IMR-90 (cell line): Measurements from ENCODE around the gene OSBP2.

Experiments used
- CEBPB ChIP-seq: IDR thresholded peaks from 2 replicates; pipeline ENCODE4 v1.6.1; 2012; ENCODE audit warnings: low read depth, low read length, improper control_type of control experiment
- FOS ChIP-seq: fragments of 150-350 bp; IDR thresholded peaks from 2 replicates; pipeline ENCODE4 v1.6.1; 2016; ENCODE audit warnings: low read depth, low read length
- MAZ ChIP-seq: IDR thresholded peaks from 2 replicates; pipeline ENCODE4 v1.6.1; 2012; ENCODE audit warnings: low read depth, mild to moderate bottlenecking, low read length, improper control_type of control experiment, moderate library complexity, borderline replicate concordance
- POLR2A ChIP-seq: IDR thresholded peaks from 2 replicates; pipeline ENCODE4 v1.6.1; 2012; ENCODE audit warnings: mild to moderate bottlenecking, low read depth, low read length
- RCOR1 ChIP-seq: IDR thresholded peaks from 2 replicates; pipeline ENCODE4 v1.6.1; 2012; ENCODE audit warnings: mild to moderate bottlenecking, low read length, improper control_type of control experiment; ENCODE audit not compliant: insufficient replicate concordance
- RFX5 ChIP-seq: IDR thresholded peaks from 2 replicates; pipeline ENCODE4 v1.8.0; 2012; ENCODE audit warnings: low read depth, mild to moderate bottlenecking, low read length, moderate library complexity
- SMC3 ChIP-seq: fragments of 150-350 bp; IDR thresholded peaks from 2 replicates; pipeline ENCODE4 v1.6.1; 2016; ENCODE audit warnings: low read depth, mild to moderate bottlenecking, antibody characterized with exemption, low read length, moderate library complexity
- TF ChIP-seq, protein P1 (sequence below): conservative IDR thresholded peaks from 2 replicates; pipeline ENCODE4 v1.5.1; 2012; ENCODE audit warnings: mild to moderate bottlenecking, low read depth, low read length, improper control_type of control experiment
- TF ChIP-seq, protein P2 (sequence below): fragments of 150-350 bp; IDR thresholded peaks from 2 replicates; pipeline ENCODE4 v1.6.1; 2017; ENCODE audit warnings: mild to moderate bottlenecking, antibody characterized with exemption, low read length, low read depth

DNA sequence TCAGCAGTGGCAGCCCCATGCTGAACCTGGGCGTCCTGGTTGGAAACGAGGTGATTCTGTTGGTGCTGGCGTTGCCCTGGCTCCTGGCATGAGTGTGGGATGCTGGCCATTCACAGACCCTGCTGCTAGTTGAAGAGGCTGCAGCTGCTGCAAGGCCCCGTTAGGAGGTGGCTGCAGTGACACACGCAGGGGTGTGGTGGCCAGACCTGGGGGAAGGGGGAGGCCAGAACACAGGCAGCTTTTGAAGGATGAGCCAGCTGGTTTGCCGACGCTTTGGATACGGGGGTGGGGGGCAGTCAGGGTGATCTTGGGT is 196.7 kb downstream of the OSBP2 start:
- TF ChIP-seq POLR2A (no peak), SMC3 (no peak), CEBPB (no peak), MAZ (no peak), RFX5 (no peak), RCOR1 (no peak), FOS (no peak)
- TF ChIP-seq, protein P1, sequence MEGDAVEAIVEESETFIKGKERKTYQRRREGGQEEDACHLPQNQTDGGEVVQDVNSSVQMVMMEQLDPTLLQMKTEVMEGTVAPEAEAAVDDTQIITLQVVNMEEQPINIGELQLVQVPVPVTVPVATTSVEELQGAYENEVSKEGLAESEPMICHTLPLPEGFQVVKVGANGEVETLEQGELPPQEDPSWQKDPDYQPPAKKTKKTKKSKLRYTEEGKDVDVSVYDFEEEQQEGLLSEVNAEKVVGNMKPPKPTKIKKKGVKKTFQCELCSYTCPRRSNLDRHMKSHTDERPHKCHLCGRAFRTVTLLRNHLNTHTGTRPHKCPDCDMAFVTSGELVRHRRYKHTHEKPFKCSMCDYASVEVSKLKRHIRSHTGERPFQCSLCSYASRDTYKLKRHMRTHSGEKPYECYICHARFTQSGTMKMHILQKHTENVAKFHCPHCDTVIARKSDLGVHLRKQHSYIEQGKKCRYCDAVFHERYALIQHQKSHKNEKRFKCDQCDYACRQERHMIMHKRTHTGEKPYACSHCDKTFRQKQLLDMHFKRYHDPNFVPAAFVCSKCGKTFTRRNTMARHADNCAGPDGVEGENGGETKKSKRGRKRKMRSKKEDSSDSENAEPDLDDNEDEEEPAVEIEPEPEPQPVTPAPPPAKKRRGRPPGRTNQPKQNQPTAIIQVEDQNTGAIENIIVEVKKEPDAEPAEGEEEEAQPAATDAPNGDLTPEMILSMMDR = no peak
- TF ChIP-seq, protein P2, sequence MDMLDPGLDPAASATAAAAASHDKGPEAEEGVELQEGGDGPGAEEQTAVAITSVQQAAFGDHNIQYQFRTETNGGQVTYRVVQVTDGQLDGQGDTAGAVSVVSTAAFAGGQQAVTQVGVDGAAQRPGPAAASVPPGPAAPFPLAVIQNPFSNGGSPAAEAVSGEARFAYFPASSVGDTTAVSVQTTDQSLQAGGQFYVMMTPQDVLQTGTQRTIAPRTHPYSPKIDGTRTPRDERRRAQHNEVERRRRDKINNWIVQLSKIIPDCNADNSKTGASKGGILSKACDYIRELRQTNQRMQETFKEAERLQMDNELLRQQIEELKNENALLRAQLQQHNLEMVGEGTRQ = no peak
